Measurements from ENCODE around the gene ATAD2B. TPM values are rescaled to one million over a fixed set of nuclear protein-coding genes. Genes with fewer than 3 reads are reported as not detected.

Gene ATAD2B
- total RNA-seq, 1 experiment from 2014 or later, result 19.7 TPM

DNA sequence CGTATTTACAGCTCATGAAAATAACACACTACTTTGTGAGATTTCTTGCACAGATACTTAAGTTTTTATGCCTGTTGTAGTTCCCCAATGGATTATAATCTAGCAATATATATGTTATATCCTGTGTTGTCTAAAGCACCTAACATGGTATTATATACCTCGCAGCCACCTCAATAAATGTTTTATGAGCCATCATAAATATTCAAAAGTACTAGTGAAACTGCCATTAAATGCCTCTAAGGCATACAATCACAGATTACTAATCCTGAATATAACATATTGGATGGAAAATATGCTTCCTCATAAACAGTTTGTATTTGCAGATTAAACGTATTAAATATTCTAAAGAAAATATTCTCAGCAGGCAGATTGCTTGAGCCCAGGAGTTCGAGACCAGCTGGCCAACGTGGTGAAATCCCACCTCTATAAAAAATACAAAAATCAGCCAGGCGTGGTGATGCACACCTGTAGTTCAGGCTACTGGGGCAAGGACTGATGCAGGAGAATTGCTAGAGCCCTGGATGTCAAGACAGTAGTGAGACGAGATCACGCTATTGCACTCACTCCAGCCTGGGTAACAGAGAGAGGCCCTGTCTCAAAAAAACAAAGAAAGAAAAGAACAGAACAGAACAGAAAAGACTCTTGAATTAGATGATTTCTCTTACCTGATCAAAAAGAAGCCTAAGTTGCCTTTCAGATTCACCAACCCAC is 64.1 kb downstream of the ATAD2B start:
- no peak overlapping the region for H3K27ac Mint-ChIP-seq (ENCODE audit: unreplicated experiment)
- no peaks in the 10 kb centered on the region for H3K4me1 Mint-ChIP-seq (ENCODE audit: low read depth, unreplicated experiment)
- H3K27me3 Mint-ChIP-seq (ENCODE audit: unreplicated experiment), result no peaks in the 10 kb centered on the region
- H3K9me3 Mint-ChIP-seq (ENCODE audit: low read depth, unreplicated experiment), result no peaks in the 10 kb centered on the region
- H3K4me3 Mint-ChIP-seq (ENCODE audit: low read depth, unreplicated experiment), result no peak overlapping the region
- TF ChIP-seq, protein P1, sequence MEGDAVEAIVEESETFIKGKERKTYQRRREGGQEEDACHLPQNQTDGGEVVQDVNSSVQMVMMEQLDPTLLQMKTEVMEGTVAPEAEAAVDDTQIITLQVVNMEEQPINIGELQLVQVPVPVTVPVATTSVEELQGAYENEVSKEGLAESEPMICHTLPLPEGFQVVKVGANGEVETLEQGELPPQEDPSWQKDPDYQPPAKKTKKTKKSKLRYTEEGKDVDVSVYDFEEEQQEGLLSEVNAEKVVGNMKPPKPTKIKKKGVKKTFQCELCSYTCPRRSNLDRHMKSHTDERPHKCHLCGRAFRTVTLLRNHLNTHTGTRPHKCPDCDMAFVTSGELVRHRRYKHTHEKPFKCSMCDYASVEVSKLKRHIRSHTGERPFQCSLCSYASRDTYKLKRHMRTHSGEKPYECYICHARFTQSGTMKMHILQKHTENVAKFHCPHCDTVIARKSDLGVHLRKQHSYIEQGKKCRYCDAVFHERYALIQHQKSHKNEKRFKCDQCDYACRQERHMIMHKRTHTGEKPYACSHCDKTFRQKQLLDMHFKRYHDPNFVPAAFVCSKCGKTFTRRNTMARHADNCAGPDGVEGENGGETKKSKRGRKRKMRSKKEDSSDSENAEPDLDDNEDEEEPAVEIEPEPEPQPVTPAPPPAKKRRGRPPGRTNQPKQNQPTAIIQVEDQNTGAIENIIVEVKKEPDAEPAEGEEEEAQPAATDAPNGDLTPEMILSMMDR (IDR thresholded peaks at IDR 0.05; ENCODE audit: unreplicated experiment), result no peak
- intact Hi-C loops (cut with micrococcal nuclease; ENCODE audit: unreplicated experiment), result no loop called here
- CTCF ChIA-PET, result interaction anchor here (0.6 kb wide), 1 partner anchor 28 kb away, joined by 3 read pairs; no protein-coding TSS in a partner anchor
- BruUV-seq (replicated peaks), result no TSS peak
- no peak for DNase-seq
- H3K36me3 Mint-ChIP-seq (ENCODE audit: insufficient read depth, unreplicated experiment), result peaks cover 5% of the 10 kb centered on the region

DNA sequence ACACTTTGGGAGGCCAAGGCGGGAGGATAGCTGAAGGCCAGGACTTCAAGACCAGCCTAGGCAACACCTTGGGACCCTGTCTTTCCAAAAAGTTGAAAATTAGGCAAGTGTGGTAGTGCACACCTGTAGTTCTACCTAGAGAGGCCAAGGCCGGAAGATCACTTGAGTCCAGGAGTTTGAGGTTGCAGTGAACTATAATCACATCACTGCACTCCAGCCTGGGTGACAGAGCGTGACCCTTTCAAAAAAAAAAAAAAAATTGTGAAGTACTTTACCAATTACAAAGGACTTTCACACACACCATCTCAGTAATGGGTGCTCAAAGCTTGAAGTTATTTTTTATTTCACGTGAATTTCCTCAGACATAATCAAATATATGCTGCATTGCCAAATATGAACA is 65.0 kb downstream of the ATAD2B start:
- BruUV-seq (replicated peaks), result no TSS peak
- Mint-ChIP-seq H3K27me3 (ENCODE audit: unreplicated experiment) (no peaks in the 10 kb centered on the region), H3K27ac (ENCODE audit: unreplicated experiment) (no peak overlapping the region), H3K9me3 (ENCODE audit: low read depth, unreplicated experiment) (no peaks in the 10 kb centered on the region), H3K4me3 (ENCODE audit: low read depth, unreplicated experiment) (no peak overlapping the region), H3K36me3 (ENCODE audit: insufficient read depth, unreplicated experiment) (peaks cover 5% of the 10 kb centered on the region), H3K4me1 (ENCODE audit: low read depth, unreplicated experiment) (no peaks in the 10 kb centered on the region)
- TF ChIP-seq, protein P1 (IDR thresholded peaks at IDR 0.05; ENCODE audit: unreplicated experiment), result no peak
- CTCF ChIA-PET, result interaction anchor here (0.6 kb wide), 1 partner anchor 29 kb away, joined by 3 read pairs; no protein-coding TSS in a partner anchor
- no peak for DNase-seq
- intact Hi-C loops (cut with micrococcal nuclease; ENCODE audit: unreplicated experiment), result no loop called here

DNA sequence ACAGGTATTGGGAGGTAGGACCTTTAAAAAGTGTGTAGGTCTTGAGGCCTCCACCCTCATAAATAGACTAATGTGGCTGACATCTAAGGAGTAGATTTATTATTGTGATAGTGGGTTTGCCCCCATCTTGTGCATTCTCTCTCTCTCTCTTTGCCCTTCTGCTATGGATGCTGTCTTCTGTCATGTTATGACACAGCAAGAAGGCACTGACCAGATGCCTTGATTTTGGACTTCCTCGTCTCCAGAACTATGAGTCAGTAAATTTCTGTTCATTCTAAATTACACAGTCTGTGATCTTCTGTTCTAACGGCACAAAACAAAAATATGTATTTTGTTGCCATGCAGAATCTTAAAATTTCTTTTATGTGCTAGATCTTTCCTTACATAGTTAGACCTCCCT is 66.9 kb downstream of the ATAD2B start:
- no TSS peak for BruUV-seq (replicated peaks)
- CTCF ChIA-PET, result no interaction called here
- Mint-ChIP-seq H3K27ac (ENCODE audit: unreplicated experiment) (no peak overlapping the region), H3K4me1 (ENCODE audit: low read depth, unreplicated experiment) (no peaks in the 10 kb centered on the region), H3K36me3 (ENCODE audit: insufficient read depth, unreplicated experiment) (no peaks in the 10 kb centered on the region), H3K27me3 (ENCODE audit: unreplicated experiment) (no peaks in the 10 kb centered on the region), H3K9me3 (ENCODE audit: low read depth, unreplicated experiment) (no peaks in the 10 kb centered on the region), H3K4me3 (ENCODE audit: low read depth, unreplicated experiment) (no peak overlapping the region)
- TF ChIP-seq, protein P1 (IDR thresholded peaks at IDR 0.05; ENCODE audit: unreplicated experiment), result no peak
- no peak for DNase-seq
- intact Hi-C loops (cut with micrococcal nuclease; ENCODE audit: unreplicated experiment), result no loop called here

DNA sequence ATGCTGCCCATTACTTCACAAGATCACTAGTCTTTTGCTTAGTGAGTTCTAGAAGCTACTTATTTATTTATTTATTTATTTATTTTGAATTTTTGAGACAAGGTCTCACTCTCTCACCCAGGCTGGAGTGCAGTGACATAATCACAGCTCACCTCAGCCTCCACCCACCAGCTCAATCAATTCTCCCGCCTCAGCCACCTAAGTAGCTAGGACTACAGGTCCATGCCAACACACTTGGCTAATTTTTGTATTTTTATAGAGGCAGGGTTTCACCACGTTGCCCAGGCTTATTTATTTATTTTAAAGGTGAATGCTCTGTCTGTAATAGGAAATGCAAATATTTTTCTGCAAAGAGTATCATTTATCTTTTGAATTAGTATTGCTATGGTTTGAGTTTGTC is 67.7 kb downstream of the ATAD2B start:
- no TSS peak for BruUV-seq (replicated peaks)
- H3K27ac Mint-ChIP-seq (ENCODE audit: unreplicated experiment), result no peak overlapping the region
- H3K4me3 Mint-ChIP-seq (ENCODE audit: low read depth, unreplicated experiment), result no peak overlapping the region
- H3K9me3 Mint-ChIP-seq (ENCODE audit: low read depth, unreplicated experiment), result no peaks in the 10 kb centered on the region
- no peaks in the 10 kb centered on the region for H3K4me1 Mint-ChIP-seq (ENCODE audit: low read depth, unreplicated experiment)
- DNase-seq, result no peak
- no peaks in the 10 kb centered on the region for H3K27me3 Mint-ChIP-seq (ENCODE audit: unreplicated experiment)
- TF ChIP-seq, protein P1 (IDR thresholded peaks at IDR 0.05; ENCODE audit: unreplicated experiment), result no peak
- H3K36me3 Mint-ChIP-seq (ENCODE audit: insufficient read depth, unreplicated experiment), result no peaks in the 10 kb centered on the region
- CTCF ChIA-PET, result interaction anchor here (0.6 kb wide), 2 partner anchors 182 to 1507 kb away, joined by 3 to 5 read pairs; no protein-coding TSS in a partner anchor
- intact Hi-C loops (cut with micrococcal nuclease; ENCODE audit: unreplicated experiment), result no loop called here

All from Calu3 (cell line).